Activated B cell treated with CpG ODN at 0.5 μM for 24 hours (primary cell): ENCODE data around the gene FGFBP3. TPM values are rescaled to one million over a fixed set of nuclear protein-coding genes. Genes with fewer than 3 reads are reported as not detected.

Experiments
- ATAC-seq: fragments of 200-7000 bp; cut with Tn5 transposase; one replicate; pipeline ENCODE4 v1.10.0; 2021; ENCODE audit warnings: low read depth, mild to moderate bottlenecking, moderate library complexity
- CTCF ChIA-PET: fragments of 350-600 bp; sonication (Branson Sonifier 250); formaldehyde crosslinking; loops from one replicate; lab custom pipeline; 2021; ENCODE audit warnings: antibody characterized with exemption; lab: Charles Lee
- POLR2A ChIA-PET: fragments of 350-600 bp; sonication (Branson Sonifier 250); formaldehyde crosslinking; loops from one replicate; lab custom pipeline; 2021; ENCODE audit warnings: antibody characterized with exemption; lab: Charles Lee
- DNase-seq: peaks from one replicate; pipeline ENCODE4 v3.0.0; 2022
- H3K27ac Mint-ChIP-seq: one replicate; pipeline ENCODE4 v1.8.0; 2020; ENCODE audit warnings: mixed read lengths
- H3K27me3 Mint-ChIP-seq: one replicate; pipeline ENCODE4 v1.8.0; 2021; ENCODE audit warnings: mixed read lengths
- H3K36me3 Mint-ChIP-seq: one replicate; pipeline ENCODE4 v1.8.0; 2021; ENCODE audit warnings: low read depth, mixed read lengths
- H3K4me1 Mint-ChIP-seq: one replicate; pipeline ENCODE4 v1.8.0; 2021; ENCODE audit warnings: mixed read lengths
- H3K4me3 Mint-ChIP-seq: one replicate; pipeline ENCODE4 v1.8.0; 2020; ENCODE audit warnings: mild to moderate bottlenecking, mixed read lengths
- H3K9me3 Mint-ChIP-seq: one replicate; pipeline ENCODE4 v1.8.0; 2020; ENCODE audit warnings: mixed read lengths
- CTCF ChIP-seq: fragments of 200-600 bp; IDR thresholded peaks from one replicate; pipeline ENCODE4 v1.8.0; 2022; ENCODE audit warnings: antibody characterized with exemption, mild to moderate bottlenecking
- intact Hi-C: fragments of 100-400 bp; cut with micrococcal nuclease; formaldehyde crosslinking; loops from one replicate; pipeline ENCODE4 v1.15.1; 2024
- total RNA-seq: library from RNA; stranded (reverse); gene quantifications from 2 replicates; pipeline ENCODE4 v1.2.3, GENCODE V29; 2022

Gene FGFBP3
- total RNA-seq, 1 donor from 2014 or later: 1.8 TPM

- H3K36me3 Mint-ChIP-seq: peaks cover 44% of the 10 kb centered on the region
- peaks cover 40% of the 10 kb centered on the region for H3K4me1 Mint-ChIP-seq
- ChIA-PET POLR2A (interaction anchor here (2.4 kb wide), 1 partner anchor 8 kb away, joined by 13 read pairs; the partner anchor contains the start of gene BTAF1), CTCF (interaction anchor here (0.7 kb wide), 1 partner anchor 363 kb away, joined by 3 read pairs; no protein-coding TSS in a partner anchor)
- no peaks in the 10 kb centered on the region for H3K27me3 Mint-ChIP-seq
- intact Hi-C loops: no loop called here
- H3K27ac Mint-ChIP-seq: no peak overlapping the region
- no peak for TF ChIP-seq CTCF
- DNase-seq (no peak), ATAC-seq (no peak)
- H3K9me3 Mint-ChIP-seq: no peaks in the 10 kb centered on the region
- H3K4me3 Mint-ChIP-seq: no peak overlapping the region
These were observed 22.4 kb upstream of the FGFBP3 start for GRCh38 chr10:91931526-91932190.

- TF ChIP-seq CTCF: no peak
- H3K36me3 Mint-ChIP-seq: peaks cover 43% of the 10 kb centered on the region
- intact Hi-C loops: no loop called here
- DNase-seq (no peak), ATAC-seq (no peak)
- H3K4me3 Mint-ChIP-seq: no peak overlapping the region
- no peak overlapping the region for H3K27ac Mint-ChIP-seq
- ChIA-PET CTCF (interaction anchor here (0.7 kb wide), 1 partner anchor 364 kb away, joined by 3 read pairs; no protein-coding TSS in a partner anchor), POLR2A (no interaction called here)
- H3K4me1 Mint-ChIP-seq: peaks cover 47% of the 10 kb centered on the region
- H3K9me3 Mint-ChIP-seq: no peaks in the 10 kb centered on the region
- H3K27me3 Mint-ChIP-seq: no peaks in the 10 kb centered on the region
These were observed 21.7 kb upstream of the FGFBP3 start for GRCh38 chr10:91930939-91931338.

- peak overlapping the region; percentile 92 for H3K4me3 Mint-ChIP-seq
- no peaks in the 10 kb centered on the region for H3K27me3 Mint-ChIP-seq
- no peak for TF ChIP-seq CTCF
- CTCF ChIA-PET: interaction anchor here (2.2 kb wide), 1 partner anchor 16 kb away, joined by 12 read pairs; the partner anchor contains the start of gene FGFBP3
- intact Hi-C loops: no loop called here
- ATAC-seq: no peak
- no peak overlapping the region for H3K27ac Mint-ChIP-seq
- H3K9me3 Mint-ChIP-seq: no peaks in the 10 kb centered on the region
- peaks cover 26% of the 10 kb centered on the region for H3K36me3 Mint-ChIP-seq
- POLR2A ChIA-PET: interaction anchor here (2.5 kb wide), 1 partner anchor 127 kb away, joined by 28 read pairs; the partner anchor contains the start of gene TNKS2
- H3K4me1 Mint-ChIP-seq: peaks cover 46% of the 10 kb centered on the region
- DNase-seq: no peak
These were observed 15.7 kb upstream of the FGFBP3 start for GRCh38 chr10:91925022-91925320.

- POLR2A ChIA-PET: interaction anchor here (0.6 to 3.0 kb wide), 10 partner anchors 8 to 1053 kb away, joined by 3 to 47 read pairs (median 4); partner anchors contain the start of genes EXOC6, FGFBP3, RPP30 and TNKS2
- peaks cover 46% of the 10 kb centered on the region for H3K4me1 Mint-ChIP-seq
- intact Hi-C loops: loop anchor here (1.0 to 5.0 kb wide), 4 partner anchors 367 to 1052 kb away; partner anchors contain the start of genes CPEB3, HECTD2, KIF11 and MARCHF5
- TF ChIP-seq CTCF: no peak
- H3K36me3 Mint-ChIP-seq: peaks cover 26% of the 10 kb centered on the region
- CTCF ChIA-PET: interaction anchor here (1.1 to 2.2 kb wide), 5 partner anchors 10 to 166 kb away, joined by 3 to 17 read pairs (median 10); partner anchors contain the start of gene FGFBP3
- no peak for DNase-seq
- no peak for ATAC-seq
- H3K27me3 Mint-ChIP-seq: no peaks in the 10 kb centered on the region
- H3K27ac Mint-ChIP-seq: peak overlapping the region; percentile 96
- no peaks in the 10 kb centered on the region for H3K9me3 Mint-ChIP-seq
- H3K4me3 Mint-ChIP-seq: peak overlapping the region; percentile 92
These were observed 15.1 kb upstream of the FGFBP3 start for GRCh38 chr10:91924212-91925021.
